ENCODE measurements around the gene SMYD3.

DNA sequence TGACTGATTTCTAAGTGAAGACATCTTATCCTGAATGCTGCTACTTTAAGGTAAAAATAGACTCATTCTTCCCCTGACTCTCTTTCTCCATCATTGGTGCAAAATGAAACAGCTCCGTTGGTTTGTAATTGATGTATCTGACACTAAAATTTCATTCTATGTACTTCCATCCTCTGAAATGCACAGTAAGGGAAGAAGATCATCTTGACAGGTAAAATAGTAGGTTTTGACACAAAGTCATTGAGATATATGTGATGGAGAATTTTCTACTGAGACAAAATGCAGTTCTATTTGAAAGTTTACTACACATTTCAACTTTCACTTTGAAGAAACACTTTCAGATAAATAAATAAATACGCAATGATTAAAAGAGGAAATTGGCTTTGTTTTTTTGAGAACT lies 348.9 kb downstream of the SMYD3 start:
- TF ChIP-seq ZNF557 (CRISPR knock-in tag; IDR thresholded peaks at IDR 0.05), result no peak
- no peak for TF ChIP-seq AKAP8 (CRISPR knock-in tag; IDR thresholded peaks at IDR 0.05)
- no peak for TF ChIP-seq CEBPB (IDR thresholded peaks at IDR 0.05; ENCODE audit: borderline replicate concordance, low read depth, low read length)
- TF ChIP-seq CHD2 (IDR thresholded peaks at IDR 0.05; ENCODE audit: low read depth, low read length), result no peak
- TF ChIP-seq, protein P1, sequence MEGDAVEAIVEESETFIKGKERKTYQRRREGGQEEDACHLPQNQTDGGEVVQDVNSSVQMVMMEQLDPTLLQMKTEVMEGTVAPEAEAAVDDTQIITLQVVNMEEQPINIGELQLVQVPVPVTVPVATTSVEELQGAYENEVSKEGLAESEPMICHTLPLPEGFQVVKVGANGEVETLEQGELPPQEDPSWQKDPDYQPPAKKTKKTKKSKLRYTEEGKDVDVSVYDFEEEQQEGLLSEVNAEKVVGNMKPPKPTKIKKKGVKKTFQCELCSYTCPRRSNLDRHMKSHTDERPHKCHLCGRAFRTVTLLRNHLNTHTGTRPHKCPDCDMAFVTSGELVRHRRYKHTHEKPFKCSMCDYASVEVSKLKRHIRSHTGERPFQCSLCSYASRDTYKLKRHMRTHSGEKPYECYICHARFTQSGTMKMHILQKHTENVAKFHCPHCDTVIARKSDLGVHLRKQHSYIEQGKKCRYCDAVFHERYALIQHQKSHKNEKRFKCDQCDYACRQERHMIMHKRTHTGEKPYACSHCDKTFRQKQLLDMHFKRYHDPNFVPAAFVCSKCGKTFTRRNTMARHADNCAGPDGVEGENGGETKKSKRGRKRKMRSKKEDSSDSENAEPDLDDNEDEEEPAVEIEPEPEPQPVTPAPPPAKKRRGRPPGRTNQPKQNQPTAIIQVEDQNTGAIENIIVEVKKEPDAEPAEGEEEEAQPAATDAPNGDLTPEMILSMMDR (CRISPR knock-in tag; IDR thresholded peaks at IDR 0.05), result no peak
- no peak for TF ChIP-seq MTF1 (CRISPR knock-in tag; IDR thresholded peaks at IDR 0.05)
- no peak for TF ChIP-seq ZNF329 (CRISPR knock-in tag; IDR thresholded peaks at IDR 0.05; ENCODE audit: low read depth)
- no peak for TF ChIP-seq ZNF674 (CRISPR knock-in tag; IDR thresholded peaks at IDR 0.05; ENCODE audit: low read depth)
- no peak for TF ChIP-seq EP300 (IDR thresholded peaks at IDR 0.05; ENCODE audit: low read depth in 2 of 2, low read length in 2 of 2)
- TF ChIP-seq EP300 (CRISPR knock-in tag; IDR thresholded peaks at IDR 0.05; ENCODE audit: borderline replicate concordance), result no peak
- TF ChIP-seq, protein P2, sequence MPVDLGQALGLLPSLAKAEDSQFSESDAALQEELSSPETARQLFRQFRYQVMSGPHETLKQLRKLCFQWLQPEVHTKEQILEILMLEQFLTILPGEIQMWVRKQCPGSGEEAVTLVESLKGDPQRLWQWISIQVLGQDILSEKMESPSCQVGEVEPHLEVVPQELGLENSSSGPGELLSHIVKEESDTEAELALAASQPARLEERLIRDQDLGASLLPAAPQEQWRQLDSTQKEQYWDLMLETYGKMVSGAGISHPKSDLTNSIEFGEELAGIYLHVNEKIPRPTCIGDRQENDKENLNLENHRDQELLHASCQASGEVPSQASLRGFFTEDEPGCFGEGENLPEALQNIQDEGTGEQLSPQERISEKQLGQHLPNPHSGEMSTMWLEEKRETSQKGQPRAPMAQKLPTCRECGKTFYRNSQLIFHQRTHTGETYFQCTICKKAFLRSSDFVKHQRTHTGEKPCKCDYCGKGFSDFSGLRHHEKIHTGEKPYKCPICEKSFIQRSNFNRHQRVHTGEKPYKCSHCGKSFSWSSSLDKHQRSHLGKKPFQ (CRISPR knock-in tag; IDR thresholded peaks at IDR 0.05; ENCODE audit: insufficient replicate concordance), result no peak
- no peak for TF ChIP-seq ZNF317 (CRISPR knock-in tag; IDR thresholded peaks at IDR 0.05)
